Posterior vena cava (tissue), 2 donors: ENCODE results near the gene SESN3. TPM values are rescaled to one million over a fixed set of nuclear protein-coding genes. Genes with fewer than 3 reads are reported as not detected.
"Not testable (repeated sequence)": the region's sequence is repeated elsewhere in the genome, so short reads cannot be mapped to it uniquely, and the experiment has no call there.

Experiments
- DNase-seq: peaks from one replicate; pipeline ENCODE4 v3.0.0-alpha.2; 2020; ENCODE audit warnings: low spot score
- intact Hi-C, 2 donors: fragments of 100-400 bp; cut with DNase I; formaldehyde crosslinking; loops; one replicate each; pipeline versions ENCODE4 v1.14.1 to v1.14.2; 2022 to 2023
- long read RNA-seq, 2 donors: library from polyadenylated mRNA; unstranded; transcript quantifications; one replicate each; pipeline ENCODE4 v2.0.0, GENCODE V29; 2020 to 2021
- total RNA-seq, 2 donors: library from RNA; stranded (reverse); fragmentation: NEBNext Ultra II Directional; extraction: Animal tissue kit (Norgen Biotek cat#: 25700); gene quantifications; one replicate each; pipeline ENCODE4 v1.2.1, GENCODE V29; 2021
- donor health status: DM: yes; HTN: yes; CAD: no.
- donor health status: DM: yes; HTN: yes; CAD: no.

Gene SESN3, protein sequence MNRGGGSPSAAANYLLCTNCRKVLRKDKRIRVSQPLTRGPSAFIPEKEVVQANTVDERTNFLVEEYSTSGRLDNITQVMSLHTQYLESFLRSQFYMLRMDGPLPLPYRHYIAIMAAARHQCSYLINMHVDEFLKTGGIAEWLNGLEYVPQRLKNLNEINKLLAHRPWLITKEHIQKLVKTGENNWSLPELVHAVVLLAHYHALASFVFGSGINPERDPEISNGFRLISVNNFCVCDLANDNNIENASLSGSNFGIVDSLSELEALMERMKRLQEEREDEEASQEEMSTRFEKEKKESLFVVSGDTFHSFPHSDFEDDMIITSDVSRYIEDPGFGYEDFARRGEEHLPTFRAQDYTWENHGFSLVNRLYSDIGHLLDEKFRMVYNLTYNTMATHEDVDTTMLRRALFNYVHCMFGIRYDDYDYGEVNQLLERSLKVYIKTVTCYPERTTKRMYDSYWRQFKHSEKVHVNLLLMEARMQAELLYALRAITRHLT
- total RNA-seq: 10 to 100 TPM; 19.0 to 23.6 TPM
- long read RNA-seq, donor 1, partial matches to known transcripts: 0 of 1 reads
- long read RNA-seq, donor 1, other reads (novel, unspliced or antisense): 1 of 1 reads
- long read RNA-seq, donor 2, partial matches to known transcripts: 0 of 2 reads
- long read RNA-seq, donor 2, other reads (novel, unspliced or antisense): 2 of 2 reads

- intact Hi-C loops: loop anchor here in 1 of 2 donors (10.0 kb wide), 1 partner anchor 473 kb away; no protein-coding TSS in a partner anchor
- DNase-seq: peak; percentile 99
Observed at GRCh38 chr11:95231127-95231880, at the start of gene SESN3. SESN3 (minus strand) TSS chr11:95231202; CDS start chr11:95230860, 342 bp downstream.

- no peak for DNase-seq
- intact Hi-C loops: no loop called here
Observed at GRCh38 chr11:95279921-95280868, 49.2 kb upstream of the SESN3 start.

GRCh38 chr11:95277868-95278267 is 46.9 kb upstream of the SESN3 start:
- intact Hi-C loops: no loop called here
- no peak for DNase-seq

DNA sequence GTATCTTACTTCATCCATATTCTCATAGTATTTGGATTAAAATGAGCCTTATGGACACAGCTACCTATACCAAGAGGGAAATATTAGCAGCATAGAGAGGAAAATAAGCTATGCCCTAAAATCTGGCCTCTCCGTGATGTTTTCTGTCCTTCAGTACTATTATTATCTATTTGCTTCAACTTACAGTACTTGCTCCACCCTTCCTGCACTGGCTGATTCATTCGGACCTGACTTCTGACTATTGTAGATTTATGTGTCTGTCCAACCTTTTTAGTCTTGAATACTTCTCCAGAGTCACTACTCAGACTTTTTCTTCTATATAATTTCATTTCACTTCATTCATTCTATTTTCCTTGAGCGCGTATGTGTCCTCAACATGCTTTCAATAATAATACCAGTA is 45.1 kb upstream of the SESN3 start:
- intact Hi-C loops: no loop called here
- DNase-seq: no peak

DNA sequence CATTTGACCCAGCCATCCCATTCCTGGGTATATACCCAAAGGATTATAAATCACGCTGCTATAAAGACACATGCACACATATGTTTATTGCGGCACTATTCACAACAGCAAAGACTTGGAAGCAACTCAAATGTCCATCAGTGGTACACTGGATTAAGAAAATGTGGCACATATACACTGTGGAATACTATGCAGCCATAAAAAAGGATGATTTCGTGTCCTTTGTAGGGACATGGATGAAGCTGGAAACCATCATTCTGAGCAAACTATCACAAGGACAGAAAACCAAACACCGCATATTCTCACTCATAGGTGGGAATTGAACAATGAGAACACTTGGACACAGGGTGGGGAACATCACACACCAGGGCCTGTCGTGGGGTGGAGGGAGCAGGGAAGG is 42.6 kb upstream of the SESN3 start:
- intact Hi-C loops, DNase-seq: not testable (repeated sequence)

DNA sequence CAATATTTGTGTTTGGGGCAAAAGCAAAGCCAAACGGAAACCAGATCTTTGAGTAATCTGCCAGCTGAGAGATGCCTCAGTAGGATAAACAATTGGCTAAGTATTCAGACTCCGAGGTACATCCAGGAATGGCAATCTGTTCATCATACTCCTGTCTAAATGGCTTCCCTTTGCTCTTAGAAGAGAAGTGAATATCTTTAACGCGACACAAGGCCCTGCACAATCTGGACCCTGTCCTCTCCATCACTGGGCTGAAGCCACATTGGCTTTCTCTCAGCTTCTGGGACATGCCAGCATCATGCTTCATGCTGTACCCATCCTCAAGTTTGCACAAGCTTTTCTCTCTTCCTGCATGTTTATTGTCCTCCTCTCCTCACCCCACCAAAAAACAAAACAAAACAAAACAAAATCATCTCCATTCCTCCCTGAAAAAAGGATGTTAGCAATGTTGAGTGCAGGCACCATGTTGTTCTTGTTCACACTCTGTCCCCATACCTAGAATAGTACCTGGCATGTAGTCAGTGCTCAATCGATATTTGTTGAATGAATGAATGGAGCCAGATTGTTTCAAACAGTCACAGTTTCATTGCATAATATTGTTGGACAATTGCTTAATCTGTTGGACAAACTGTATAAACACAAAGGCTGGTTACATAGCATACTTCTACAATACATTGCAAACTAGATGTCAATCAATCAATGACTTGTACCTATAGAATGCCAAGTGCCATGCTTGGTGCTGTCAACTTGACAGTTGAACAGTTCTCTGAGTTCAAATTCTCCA is 38.2 kb upstream of the SESN3 start:
- DNase-seq: no peak
- intact Hi-C loops: no loop called here

DNA sequence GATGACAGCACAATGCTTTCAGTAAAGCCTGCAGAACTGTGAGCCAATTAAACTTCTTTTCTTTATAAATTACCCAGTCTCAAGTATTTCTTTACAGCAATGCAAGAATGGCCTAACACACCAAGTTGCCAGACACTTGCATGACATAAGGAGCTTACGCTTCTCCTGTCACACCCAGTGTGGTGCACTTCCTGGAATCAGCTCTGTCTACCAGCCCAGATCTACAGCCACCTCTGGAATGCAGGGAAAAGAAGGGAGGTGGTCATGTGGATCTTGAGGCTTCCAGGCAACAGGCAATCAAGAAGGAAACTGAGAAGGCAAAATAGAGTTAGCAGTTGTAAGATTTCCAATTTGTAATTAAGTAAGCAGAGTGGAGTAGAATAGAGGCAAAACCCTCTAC is 37.4 kb upstream of the SESN3 start:
- intact Hi-C loops: no loop called here
- DNase-seq: no peak

DNA sequence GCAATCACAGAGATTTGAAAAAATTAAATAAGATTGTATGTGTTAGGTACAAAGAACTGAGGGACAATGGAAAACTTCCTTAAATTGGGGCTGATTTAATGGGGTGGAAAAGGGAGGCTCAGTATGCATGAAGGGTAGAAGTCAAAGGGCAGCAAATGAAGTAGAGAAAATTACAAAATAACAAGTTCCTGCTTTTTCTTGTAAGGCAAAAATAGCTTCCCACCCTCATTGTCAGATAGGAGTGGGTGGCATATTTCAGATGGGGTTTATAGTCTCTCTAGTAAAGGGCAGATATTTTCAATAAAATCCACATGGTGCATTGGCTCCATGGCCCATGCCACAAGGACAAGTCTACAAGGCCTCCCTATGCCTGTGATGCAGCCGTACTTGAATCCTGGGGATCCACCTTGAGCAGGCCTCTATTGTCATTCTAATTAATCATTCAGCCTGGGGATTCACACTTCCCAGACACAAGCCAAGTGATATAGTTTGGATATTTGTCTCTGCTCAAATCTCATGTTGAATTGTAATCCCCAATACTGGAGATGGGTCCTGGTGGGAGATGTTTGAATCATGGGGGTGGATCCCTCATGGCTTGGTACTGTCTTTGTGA is 36.7 kb upstream of the SESN3 start:
- intact Hi-C loops: no loop called here
- no peak for DNase-seq

GRCh38 chr11:95266751-95267374 is 35.9 kb upstream of the SESN3 start:
- intact Hi-C loops: no loop called here
- DNase-seq: no peak

GRCh38 chr11:95264881-95265280 is 33.9 kb upstream of the SESN3 start:
- intact Hi-C loops: no loop called here
- no peak for DNase-seq

DNA sequence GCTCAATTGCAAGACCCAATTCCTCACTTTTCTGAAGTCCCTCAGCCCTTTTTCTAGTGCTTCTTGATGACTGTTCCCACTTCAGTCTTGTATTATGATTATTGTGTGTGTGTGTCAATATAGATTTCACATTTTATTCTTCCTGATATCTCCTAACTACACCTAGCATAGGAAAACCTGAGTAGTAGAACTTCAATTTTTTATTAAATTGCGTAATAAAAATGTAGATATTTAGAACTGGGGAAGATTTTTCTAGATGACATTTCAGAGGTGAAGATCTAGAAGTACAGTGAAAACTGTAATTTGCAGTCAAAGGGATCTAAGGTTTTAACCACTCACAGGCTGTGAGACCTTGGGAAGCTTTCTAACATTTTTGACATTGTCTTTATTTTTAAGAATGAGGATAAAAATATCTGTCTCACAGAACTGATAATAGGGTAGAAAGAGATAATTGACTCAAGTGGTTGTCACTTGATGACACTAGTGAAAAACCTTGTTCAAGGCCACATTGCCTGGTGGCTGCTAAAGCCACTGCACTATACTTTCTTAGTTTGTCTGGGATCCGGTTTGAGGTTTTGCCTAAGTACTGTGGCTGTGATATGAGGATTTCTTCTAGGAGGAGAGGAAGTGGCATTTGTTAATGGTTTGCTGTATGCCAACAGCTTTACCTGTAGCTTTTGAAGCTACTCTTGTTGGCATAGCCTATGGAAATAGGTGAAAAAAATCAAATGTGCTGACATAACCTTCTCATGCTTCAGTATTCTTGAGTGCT is 32.2 kb upstream of the SESN3 start:
- no peak for DNase-seq
- intact Hi-C loops: no loop called here

- intact Hi-C loops: no loop called here
- DNase-seq: no peak
Observed at GRCh38 chr11:95257456-95257971, 26.5 kb upstream of the SESN3 start.

DNA sequence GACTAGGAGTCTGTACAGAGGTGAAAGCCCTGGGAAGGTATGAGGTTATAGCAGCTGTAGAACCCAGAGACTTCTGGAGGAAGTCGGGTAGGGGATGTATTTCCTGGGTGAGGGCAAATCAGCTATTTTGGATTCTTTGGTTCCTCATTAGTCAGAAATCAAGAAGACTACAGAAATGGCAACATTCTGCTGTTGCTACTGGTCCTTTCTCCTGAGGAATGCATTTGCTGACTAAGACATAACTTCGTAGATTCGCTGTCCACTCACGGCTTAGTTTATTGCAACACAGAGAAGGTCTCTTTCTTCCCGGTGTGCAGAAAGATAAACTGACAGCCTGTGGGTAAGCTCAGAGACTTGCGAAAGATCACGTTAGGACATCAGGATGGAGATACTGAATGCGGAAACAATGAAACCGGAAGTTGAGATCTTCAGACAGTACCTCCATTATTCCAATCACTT is 25.3 kb upstream of the SESN3 start:
- intact Hi-C loops: no loop called here
- no peak for DNase-seq

DNA sequence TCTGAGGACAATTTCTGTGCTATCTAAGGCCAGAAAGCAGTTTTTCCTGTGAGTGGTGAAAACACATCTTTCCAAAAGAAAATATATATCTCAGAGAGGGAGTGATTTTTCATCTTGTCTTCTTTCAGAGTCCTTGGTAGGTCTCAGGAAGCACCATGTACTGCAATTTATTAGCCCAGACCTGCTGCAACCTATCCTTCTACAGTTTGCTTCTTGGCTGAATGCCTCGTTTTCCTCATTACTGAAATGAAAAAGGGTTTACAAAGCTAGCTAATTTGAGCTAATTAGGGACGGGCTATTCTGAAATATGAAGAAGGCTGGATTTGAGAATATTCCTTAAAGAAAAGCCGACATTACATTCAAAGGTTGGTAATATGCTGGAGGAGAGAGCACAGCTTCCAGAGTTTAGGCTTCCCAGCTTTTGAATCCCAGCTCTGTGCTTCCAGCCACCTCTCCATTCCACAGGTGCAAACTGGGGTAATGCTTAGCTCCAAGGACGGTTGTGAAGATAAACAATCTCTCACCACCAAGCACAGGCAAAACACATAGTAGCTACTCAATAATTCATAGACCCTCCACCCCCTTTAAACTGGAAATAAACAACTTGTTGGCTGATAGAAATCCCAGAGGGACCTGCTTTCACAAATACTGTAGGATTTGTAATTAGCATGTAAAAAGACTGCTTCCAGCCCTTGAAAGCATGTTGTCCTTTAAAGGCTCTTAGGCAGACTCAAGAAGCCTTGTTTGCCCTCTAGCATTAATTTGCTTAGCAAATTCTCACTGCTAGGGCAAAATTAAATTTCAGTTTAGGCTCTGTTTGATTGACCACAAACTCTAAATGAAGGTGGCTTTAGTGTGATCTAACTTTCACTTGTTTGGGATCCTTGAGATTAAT is 24.5 kb upstream of the SESN3 start:
- no peak for DNase-seq
- intact Hi-C loops: no loop called here

GRCh38 chr11:95254716-95255115 is 23.7 kb upstream of the SESN3 start:
- intact Hi-C loops: no loop called here
- DNase-seq: no peak
